ENCODE measurements around the gene MGAT5B.
"Not testable (repeated sequence)": the region's sequence is repeated elsewhere in the genome, so short reads cannot be mapped to it uniquely, and the experiment has no call there.

Gene MGAT5B

DNA sequence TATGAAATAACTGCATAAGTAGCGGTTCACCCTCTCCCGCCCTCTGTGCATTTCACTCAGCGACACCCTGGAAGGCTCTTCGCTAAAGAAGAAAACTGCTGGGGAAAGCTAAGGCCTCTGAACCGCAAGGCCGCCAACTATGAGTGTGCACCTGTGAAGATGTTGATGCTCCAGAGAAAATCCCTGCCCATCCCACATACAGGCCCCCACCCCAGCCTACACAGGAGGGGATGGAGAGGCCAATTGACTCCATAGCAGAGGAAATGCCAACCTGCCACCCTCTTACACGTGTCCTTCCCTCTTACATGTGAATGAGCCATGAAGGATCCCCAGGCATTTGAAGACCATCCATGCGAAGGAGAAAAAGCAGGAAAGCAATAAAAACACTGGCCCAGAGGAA is 104.8 kb downstream of the MGAT5B start:
- TF ChIP-seq, protein P1, sequence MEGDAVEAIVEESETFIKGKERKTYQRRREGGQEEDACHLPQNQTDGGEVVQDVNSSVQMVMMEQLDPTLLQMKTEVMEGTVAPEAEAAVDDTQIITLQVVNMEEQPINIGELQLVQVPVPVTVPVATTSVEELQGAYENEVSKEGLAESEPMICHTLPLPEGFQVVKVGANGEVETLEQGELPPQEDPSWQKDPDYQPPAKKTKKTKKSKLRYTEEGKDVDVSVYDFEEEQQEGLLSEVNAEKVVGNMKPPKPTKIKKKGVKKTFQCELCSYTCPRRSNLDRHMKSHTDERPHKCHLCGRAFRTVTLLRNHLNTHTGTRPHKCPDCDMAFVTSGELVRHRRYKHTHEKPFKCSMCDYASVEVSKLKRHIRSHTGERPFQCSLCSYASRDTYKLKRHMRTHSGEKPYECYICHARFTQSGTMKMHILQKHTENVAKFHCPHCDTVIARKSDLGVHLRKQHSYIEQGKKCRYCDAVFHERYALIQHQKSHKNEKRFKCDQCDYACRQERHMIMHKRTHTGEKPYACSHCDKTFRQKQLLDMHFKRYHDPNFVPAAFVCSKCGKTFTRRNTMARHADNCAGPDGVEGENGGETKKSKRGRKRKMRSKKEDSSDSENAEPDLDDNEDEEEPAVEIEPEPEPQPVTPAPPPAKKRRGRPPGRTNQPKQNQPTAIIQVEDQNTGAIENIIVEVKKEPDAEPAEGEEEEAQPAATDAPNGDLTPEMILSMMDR (IDR thresholded peaks at IDR 0.05), result no peak
- Histone ChIP-seq H3K4me3 (no peak overlapping the region), H3K27ac (no peak overlapping the region)
- no peak for DNase-seq (ENCODE audit: low spot score)

DNA sequence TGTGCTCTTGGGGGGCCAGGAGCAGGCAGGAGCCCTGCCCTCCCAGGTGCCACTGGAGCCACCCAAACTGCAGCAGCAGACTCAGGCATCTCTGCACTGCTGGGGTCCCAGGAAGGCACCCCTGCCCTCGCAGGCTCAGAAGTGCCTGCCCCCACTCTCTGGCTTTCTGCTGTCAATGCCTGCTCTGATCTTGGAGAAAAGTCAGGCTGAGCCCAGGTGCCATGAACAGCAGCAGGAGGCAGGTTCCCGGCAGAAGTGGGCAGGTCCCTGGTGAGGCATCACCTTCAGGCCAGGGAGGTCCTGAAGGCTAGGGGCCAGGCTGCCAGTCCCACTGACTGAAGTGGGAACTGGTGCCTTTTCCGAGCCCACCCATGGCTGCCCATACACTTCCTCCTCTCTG is 106.5 kb downstream of the MGAT5B start:
- TF ChIP-seq, protein P1 (IDR thresholded peaks at IDR 0.05), result no peak
- Histone ChIP-seq H3K27ac (no peak overlapping the region), H3K4me3 (no peak overlapping the region)
- DNase-seq (ENCODE audit: low spot score), result no peak

DNA sequence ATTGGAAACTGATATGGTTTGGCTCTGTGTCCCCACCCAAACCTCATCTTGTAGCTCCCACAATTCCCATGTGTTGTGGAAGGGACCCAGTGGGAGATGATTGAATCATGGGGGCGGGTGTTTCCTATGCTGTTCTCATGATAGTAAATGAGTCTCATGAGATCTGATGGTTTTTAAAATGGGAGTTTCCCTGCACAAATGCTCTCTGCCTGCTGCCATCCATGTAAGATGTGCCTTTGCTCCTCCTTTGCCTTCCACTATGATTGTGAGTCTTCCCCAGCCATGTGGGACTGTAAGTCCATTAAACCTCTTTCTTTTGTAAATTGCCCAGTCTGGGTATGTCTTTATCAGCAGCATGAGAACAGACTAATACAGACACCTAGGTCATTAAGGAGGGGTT is 109.8 kb downstream of the MGAT5B start:
- H3K4me3 ChIP-seq; DNase-seq (ENCODE audit: low spot score); H3K27ac ChIP-seq: not testable (repeated sequence)

DNA sequence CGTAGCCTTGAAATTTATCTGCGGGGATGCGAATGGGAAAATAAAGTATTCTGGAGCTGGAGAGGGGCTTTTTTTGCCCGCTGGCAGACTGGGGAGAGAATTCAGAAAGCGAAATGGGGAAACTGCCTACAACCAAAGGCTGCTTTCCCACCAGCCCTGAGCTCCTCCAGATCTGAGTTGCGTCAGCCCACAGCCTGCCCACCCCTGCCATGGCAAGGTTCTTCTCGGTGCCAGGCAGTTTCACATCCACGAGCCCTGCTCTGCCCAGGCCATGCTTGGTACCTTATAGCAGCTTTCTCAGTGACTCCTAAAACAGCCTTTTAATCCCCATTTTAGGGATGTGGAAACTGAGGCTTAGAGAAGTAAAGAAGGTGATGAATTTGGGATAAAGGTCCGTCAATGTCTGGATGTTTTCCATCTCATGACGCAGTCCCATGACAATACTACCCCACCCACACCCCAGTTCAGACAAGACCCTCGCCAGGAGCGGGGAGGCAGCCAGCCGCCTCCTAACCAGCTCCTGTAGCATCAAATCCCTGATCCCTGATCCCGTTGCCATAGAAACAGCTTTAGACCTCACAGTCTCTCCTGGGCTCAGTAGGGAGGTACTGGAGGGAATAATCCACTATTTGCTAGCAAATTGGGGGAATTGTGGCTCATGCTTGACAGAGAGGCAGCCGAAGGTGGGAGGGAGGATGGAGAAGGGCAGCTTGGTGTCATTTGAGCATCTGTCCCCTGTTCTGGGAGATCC is 113.5 kb downstream of the MGAT5B start:
- no peak overlapping the region for H3K4me3 ChIP-seq
- no peak overlapping the region for H3K27ac ChIP-seq
- DNase-seq (ENCODE audit: low spot score), result no peak
- TF ChIP-seq, protein P1 (IDR thresholded peaks at IDR 0.05), result no peak

GRCh38 chr17:76982408-76983074 is 114.3 kb downstream of the MGAT5B start:
- TF ChIP-seq, protein P1 (IDR thresholded peaks at IDR 0.05), result no peak
- no peak overlapping the region for H3K4me3 ChIP-seq
- no peak for DNase-seq (ENCODE audit: low spot score)
- H3K27ac ChIP-seq, result no peak overlapping the region

- no peak for DNase-seq (ENCODE audit: low spot score)
- no peak overlapping the region for H3K27ac ChIP-seq
- TF ChIP-seq, protein P1 (IDR thresholded peaks at IDR 0.05), result no peak
- H3K4me3 ChIP-seq, result no peak overlapping the region
These were observed 115.0 kb downstream of the MGAT5B start for GRCh38 chr17:76983075-76983775.

- Histone ChIP-seq H3K4me3 (no peak overlapping the region), H3K27ac (no peak overlapping the region)
- TF ChIP-seq, protein P1 (IDR thresholded peaks at IDR 0.05), result no peak
- DNase-seq (ENCODE audit: low spot score), result no peak
These were observed 118.2 kb downstream of the MGAT5B start for GRCh38 chr17:76986365-76986764.
